ENCODE measurements around the gene CCDC6.

DNA sequence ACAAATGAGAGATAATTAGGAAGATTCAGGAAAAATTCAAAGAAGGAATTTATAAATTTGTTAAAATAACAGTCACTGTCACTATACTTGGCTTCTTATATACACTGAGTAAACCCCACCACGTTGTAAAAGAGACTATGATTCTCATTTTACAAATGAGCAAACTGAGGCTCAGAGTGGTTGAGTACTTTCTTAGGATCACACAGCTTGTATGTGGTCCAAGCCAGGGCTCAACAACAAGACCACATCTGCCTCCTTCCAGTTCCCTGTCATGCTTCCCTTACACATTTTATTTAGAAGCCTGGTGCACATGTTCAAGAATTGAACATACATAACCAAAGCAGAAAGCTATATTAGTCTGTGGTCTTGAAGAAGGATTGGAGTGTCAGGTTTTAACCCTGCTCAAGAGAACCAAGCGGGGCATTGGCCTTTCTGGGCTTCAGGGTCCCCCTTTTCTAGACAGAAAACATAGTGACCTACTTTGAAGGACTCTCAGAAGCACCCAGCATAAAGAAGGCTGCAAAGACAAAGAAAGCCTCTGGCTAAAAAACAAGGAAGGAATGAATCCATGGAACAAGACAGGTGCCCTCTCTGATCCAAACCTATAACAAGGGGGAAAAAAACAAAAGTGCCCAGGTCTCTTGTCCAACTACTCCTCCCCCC, 153.9 kb downstream of the CCDC6 start:
- TF ChIP-seq, protein P1, sequence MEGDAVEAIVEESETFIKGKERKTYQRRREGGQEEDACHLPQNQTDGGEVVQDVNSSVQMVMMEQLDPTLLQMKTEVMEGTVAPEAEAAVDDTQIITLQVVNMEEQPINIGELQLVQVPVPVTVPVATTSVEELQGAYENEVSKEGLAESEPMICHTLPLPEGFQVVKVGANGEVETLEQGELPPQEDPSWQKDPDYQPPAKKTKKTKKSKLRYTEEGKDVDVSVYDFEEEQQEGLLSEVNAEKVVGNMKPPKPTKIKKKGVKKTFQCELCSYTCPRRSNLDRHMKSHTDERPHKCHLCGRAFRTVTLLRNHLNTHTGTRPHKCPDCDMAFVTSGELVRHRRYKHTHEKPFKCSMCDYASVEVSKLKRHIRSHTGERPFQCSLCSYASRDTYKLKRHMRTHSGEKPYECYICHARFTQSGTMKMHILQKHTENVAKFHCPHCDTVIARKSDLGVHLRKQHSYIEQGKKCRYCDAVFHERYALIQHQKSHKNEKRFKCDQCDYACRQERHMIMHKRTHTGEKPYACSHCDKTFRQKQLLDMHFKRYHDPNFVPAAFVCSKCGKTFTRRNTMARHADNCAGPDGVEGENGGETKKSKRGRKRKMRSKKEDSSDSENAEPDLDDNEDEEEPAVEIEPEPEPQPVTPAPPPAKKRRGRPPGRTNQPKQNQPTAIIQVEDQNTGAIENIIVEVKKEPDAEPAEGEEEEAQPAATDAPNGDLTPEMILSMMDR (IDR thresholded peaks at IDR 0.05; ENCODE audit: insufficient read depth, low read length, poor library complexity, severe bottlenecking): no peak
- no peak for TF ChIP-seq EZH2phosphoT487 (conservative IDR thresholded peaks at IDR 0.05; ENCODE audit: low read length)
